Mesendoderm (in vitro differentiated cells): Measurements from ENCODE around the gene SERPINA1.
A peak's percentile ranks its signal among the peaks of the same experiment; 100 is the strongest.

Experiments
- DNase-seq: peaks from one replicate; pipeline ENCODE4 v3.0.0; 2013
- H2AK5ac ChIP-seq: 2 replicates; pipeline ENCODE4 v1.6.1; 2013; ENCODE audit warnings: low read length, inconsistent platforms
- H2BK120ac ChIP-seq: 2 replicates; pipeline ENCODE4 v1.6.1; 2013; ENCODE audit warnings: low read depth, mild to moderate bottlenecking, low read length, moderate library complexity, mixed read lengths
- H2BK15ac ChIP-seq: replicated peaks from 2 replicates; pipeline ENCODE4 v1.6.1; 2013; ENCODE audit warnings: low read depth, mild to moderate bottlenecking, moderate library complexity
- H2BK5ac ChIP-seq: 2 replicates; pipeline ENCODE4 v1.6.1; 2013; ENCODE audit warnings: low read length, inconsistent platforms
- H3K18ac ChIP-seq: 2 replicates; pipeline ENCODE4 v1.6.1; 2013; ENCODE audit warnings: mild to moderate bottlenecking, low read length, mixed read lengths
- H3K23ac ChIP-seq: one replicate; pipeline ENCODE4 v1.6.1; 2013; ENCODE audit warnings: low read length
- H3K27ac ChIP-seq: 2 replicates; pipeline ENCODE4 v1.5.1; 2013; ENCODE audit warnings: low read depth, mild to moderate bottlenecking, inconsistent platforms, low read length, moderate library complexity
- H3K27me3 ChIP-seq: 2 replicates; pipeline ENCODE4 v1.6.1; 2013; ENCODE audit warnings: low read length, control low read depth, mild to moderate bottlenecking, inconsistent platforms; ENCODE audit not compliant: insufficient read depth, poor library complexity
- H3K36me3 ChIP-seq: 2 replicates; pipeline ENCODE4 v1.6.1; 2013; ENCODE audit warnings: low read length, inconsistent platforms; ENCODE audit not compliant: control insufficient read depth, insufficient read depth
- H3K4ac ChIP-seq: one replicate; pipeline ENCODE4 v1.6.1; 2013; ENCODE audit warnings: low read depth, mild to moderate bottlenecking, low read length, moderate library complexity
- H3K4me1 ChIP-seq: 2 replicates; pipeline ENCODE4 v1.6.1; 2013; ENCODE audit warnings: low read depth, low read length, inconsistent platforms; ENCODE audit not compliant: control insufficient read depth
- H3K4me2 ChIP-seq: 2 replicates; pipeline ENCODE4 v1.6.1; 2013; ENCODE audit warnings: low read length
- H3K4me3 ChIP-seq: 2 replicates; pipeline ENCODE4 v1.5.1; 2013; ENCODE audit warnings: mild to moderate bottlenecking, low read length
- H3K56ac ChIP-seq: one replicate; pipeline ENCODE4 v1.6.1; 2013; ENCODE audit warnings: low read length
- H3K79me1 ChIP-seq: 2 replicates; pipeline ENCODE4 v1.6.1; 2013; ENCODE audit warnings: low read length, inconsistent platforms
- H3K79me2 ChIP-seq: 2 replicates; pipeline ENCODE4 v1.6.1; 2013; ENCODE audit warnings: mild to moderate bottlenecking, low read length; ENCODE audit not compliant: control insufficient read depth, insufficient read depth
- H3K9ac ChIP-seq: 2 replicates; pipeline ENCODE4 v1.6.1; 2013; ENCODE audit warnings: low read length, inconsistent platforms
- H4K5ac ChIP-seq: one replicate; pipeline ENCODE4 v1.6.1; 2013; ENCODE audit warnings: low read length
- H4K8ac ChIP-seq: one replicate; pipeline ENCODE4 v1.6.1; 2013; ENCODE audit warnings: low read depth, mild to moderate bottlenecking, control low read depth, low read length, moderate library complexity
- WGBS: extraction: QIAGEN DNeasy Blood & Tissue Kit; methylation state at CpG from one replicate; pipeline ENCODE4 v1.1.7; 2013; ENCODE audit warnings: low lambda C conversion rate, missing lambda C conversion rate; ENCODE audit not compliant: insufficient coverage; ENCODE audit errors: extremely low coverage; 5-methylcytosine and 5-hydroxymethylcytosine counted together

Gene SERPINA1

GRCh38 chr14:94394025-94394493, 5.7 kb upstream of the SERPINA1 start:
- Histone ChIP-seq H3K4ac (no peak overlapping the region), H2AK5ac (no peak overlapping the region), H4K5ac (no peak overlapping the region)

DNA sequence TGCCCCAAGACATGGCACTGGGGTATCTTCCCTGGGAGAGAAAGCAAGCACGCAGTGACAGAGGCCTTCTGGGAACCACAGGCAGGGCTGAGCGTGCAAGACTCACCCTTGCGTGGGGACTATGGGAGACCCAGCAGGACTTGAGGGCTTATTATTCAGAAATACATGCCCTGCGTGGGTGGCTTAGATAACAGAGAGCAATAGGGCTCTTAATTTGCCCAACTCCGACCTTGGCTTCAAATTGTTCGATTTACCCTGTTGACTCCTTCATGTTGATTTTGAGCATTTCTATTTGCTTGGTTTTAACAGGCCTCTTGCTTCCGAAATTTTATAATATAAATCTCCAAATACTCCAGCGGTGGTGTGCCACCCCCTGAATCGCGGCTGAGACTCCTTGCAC, 5.1 kb upstream of the SERPINA1 start:
- H3K4me2 ChIP-seq = no peak overlapping the region
- DNase-seq = no peak
- H3K23ac ChIP-seq = no peak overlapping the region
- no peaks in the 10 kb centered on the region for H3K36me3 ChIP-seq
- no peak overlapping the region for H2BK15ac ChIP-seq
- peak overlapping the region; percentile 5 for H2AK5ac ChIP-seq
- H3K27me3 ChIP-seq = no peaks in the 10 kb centered on the region
- no peak overlapping the region for H2BK5ac ChIP-seq
- no peaks in the 10 kb centered on the region for H3K79me2 ChIP-seq
- H4K5ac ChIP-seq = no peak overlapping the region
- H3K27ac ChIP-seq = no peak overlapping the region
- H3K4me3 ChIP-seq = no peak overlapping the region
- H3K4ac ChIP-seq = no peak overlapping the region
- H3K4me1 ChIP-seq = peaks cover 1% of the 10 kb centered on the region
- no peaks in the 10 kb centered on the region for H3K79me1 ChIP-seq
- H3K9ac ChIP-seq = no peak overlapping the region
- WGBS = no CpG with 5 or more reads among the region's 10 CpGs
- H2BK120ac ChIP-seq = no peak overlapping the region
- no peak overlapping the region for H3K56ac ChIP-seq
- no peak overlapping the region for H3K18ac ChIP-seq
- H4K8ac ChIP-seq = no peak overlapping the region

More at GRCh38 chr14:94394025-94394493, 5.7 kb upstream of the SERPINA1 start:
- H3K9ac ChIP-seq = no peak overlapping the region
- H3K27ac ChIP-seq = no peak overlapping the region
- no peak overlapping the region for H3K56ac ChIP-seq
- no peaks in the 10 kb centered on the region for H3K36me3 ChIP-seq
- no peak overlapping the region for H2BK120ac ChIP-seq
- H3K27me3 ChIP-seq = no peaks in the 10 kb centered on the region
- H3K23ac ChIP-seq = no peak overlapping the region
- H3K18ac ChIP-seq = no peak overlapping the region
- no peaks in the 10 kb centered on the region for H3K79me1 ChIP-seq
- no peak overlapping the region for H2BK15ac ChIP-seq
- WGBS = no CpG with 5 or more reads among the region's 8 CpGs
- H2BK5ac ChIP-seq = no peak overlapping the region
- H3K4me1 ChIP-seq = peaks cover 2% of the 10 kb centered on the region
- DNase-seq = no peak
- H3K4me3 ChIP-seq = no peak overlapping the region
- H3K79me2 ChIP-seq = no peaks in the 10 kb centered on the region
- no peak overlapping the region for H4K8ac ChIP-seq
- no peak overlapping the region for H3K4me2 ChIP-seq

GRCh38 chr14:94392510-94392935, 4.1 kb upstream of the SERPINA1 start:
- H3K9ac ChIP-seq = no peak overlapping the region
- no peak overlapping the region for H3K23ac ChIP-seq
- no peak overlapping the region for H3K4me3 ChIP-seq
- no CpG with 5 or more reads among the region's 5 CpGs for WGBS
- no peaks in the 10 kb centered on the region for H3K36me3 ChIP-seq
- no peak overlapping the region for H3K4me2 ChIP-seq
- no peak overlapping the region for H4K5ac ChIP-seq
- no peaks in the 10 kb centered on the region for H3K4me1 ChIP-seq
- no peak overlapping the region for H2BK120ac ChIP-seq
- H3K18ac ChIP-seq = no peak overlapping the region
- no peak overlapping the region for H2BK15ac ChIP-seq
- H3K79me2 ChIP-seq = no peaks in the 10 kb centered on the region
- H3K4ac ChIP-seq = no peak overlapping the region
- peak; percentile 41 for DNase-seq
- H3K27me3 ChIP-seq = no peaks in the 10 kb centered on the region
- H4K8ac ChIP-seq = no peak overlapping the region
- no peak overlapping the region for H3K56ac ChIP-seq
- no peaks in the 10 kb centered on the region for H3K79me1 ChIP-seq
- H2BK5ac ChIP-seq = no peak overlapping the region
- H3K27ac ChIP-seq = no peak overlapping the region
- no peak overlapping the region for H2AK5ac ChIP-seq

DNA sequence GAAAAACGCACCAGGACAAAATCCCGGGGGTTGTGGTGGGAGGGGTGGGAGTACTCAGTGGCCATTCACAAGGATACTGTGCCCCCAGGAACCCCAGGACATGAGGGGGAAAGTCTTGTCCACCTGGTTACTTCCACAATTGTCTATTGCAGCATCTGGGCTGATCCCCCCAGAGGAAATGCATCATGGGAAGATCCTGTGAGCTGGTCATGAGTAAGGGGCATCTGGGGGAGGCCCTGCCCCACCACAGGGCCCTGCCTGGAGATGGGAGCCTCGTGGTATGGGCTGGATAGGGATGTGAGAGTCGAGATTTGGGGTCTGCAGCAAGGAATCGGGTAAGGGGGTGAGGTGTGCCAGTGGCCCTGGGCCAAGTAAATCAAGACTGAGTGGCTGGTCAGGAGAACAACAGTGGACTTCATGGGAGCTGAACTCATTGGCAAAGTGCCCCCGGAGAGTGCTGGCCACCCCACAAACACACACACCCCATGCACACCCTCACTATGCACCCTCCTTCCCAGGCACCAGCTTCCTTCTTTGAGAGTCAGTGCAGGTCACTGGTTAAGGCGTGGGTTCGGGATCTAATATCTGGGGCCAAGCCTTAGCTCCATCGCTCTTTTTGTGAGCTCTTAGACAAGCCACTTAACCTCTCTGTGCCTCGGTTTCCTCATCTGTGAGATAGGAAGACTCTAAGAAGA, 3.0 kb upstream of the SERPINA1 start:
- Histone ChIP-seq H3K4me2 (no peak overlapping the region), H3K4ac (no peak overlapping the region), H3K36me3 (no peaks in the 10 kb centered on the region), H2BK5ac (no peak overlapping the region), H3K18ac (no peak overlapping the region), H3K9ac (no peak overlapping the region), H2BK15ac (no peak overlapping the region), H4K5ac (no peak overlapping the region), H2AK5ac (no peak overlapping the region), H3K4me1 (no peaks in the 10 kb centered on the region), H3K27me3 (no peaks in the 10 kb centered on the region), H3K79me2 (no peaks in the 10 kb centered on the region), H3K4me3 (no peak overlapping the region), H3K56ac (no peak overlapping the region), H3K23ac (no peak overlapping the region), H2BK120ac (no peak overlapping the region), H3K79me1 (no peaks in the 10 kb centered on the region), H3K27ac (no peak overlapping the region), H4K8ac (no peak overlapping the region)
- no CpG with 5 or more reads among the region's 10 CpGs for WGBS
- no peak for DNase-seq

GRCh38 chr14:94390372-94391086, 2.1 kb upstream of the SERPINA1 start:
- no peak overlapping the region for H3K9ac ChIP-seq
- no peaks in the 10 kb centered on the region for H3K79me1 ChIP-seq
- H3K56ac ChIP-seq = peak overlapping the region; percentile 19
- H3K27me3 ChIP-seq = no peaks in the 10 kb centered on the region
- no peak overlapping the region for H4K5ac ChIP-seq
- H3K79me2 ChIP-seq = no peaks in the 10 kb centered on the region
- no peak overlapping the region for H3K4me2 ChIP-seq
- no peak overlapping the region for H2AK5ac ChIP-seq
- no peaks in the 10 kb centered on the region for H3K4me1 ChIP-seq
- H2BK5ac ChIP-seq = no peak overlapping the region
- no peak for DNase-seq
- no peak overlapping the region for H3K4me3 ChIP-seq
- no CpG with 5 or more reads among the region's 12 CpGs for WGBS
- no peak overlapping the region for H3K4ac ChIP-seq
- no peak overlapping the region for H2BK120ac ChIP-seq
- no peak overlapping the region for H3K23ac ChIP-seq
- H4K8ac ChIP-seq = no peak overlapping the region
- H3K36me3 ChIP-seq = no peaks in the 10 kb centered on the region
- no peak overlapping the region for H2BK15ac ChIP-seq
- no peak overlapping the region for H3K18ac ChIP-seq
- H3K27ac ChIP-seq = no peak overlapping the region
